ENCODE measurements around the gene FOXC2.
A peak's percentile ranks its signal among the peaks of the same experiment; 100 is the strongest.

FOXC2 gene

GRCh38 chr16:86577314-86577971 lies 10.8 kb downstream of the FOXC2 start:
- peak overlapping the region; percentile 73 for H3K4me3 ChIP-seq (ENCODE audit: low read depth, low read length)
- ChIA-PET POLR2A (interaction anchor here (1.0 to 4.2 kb wide), 9 partner anchors 10 to 277 kb away, joined by 3 to 28 read pairs (median 5); no protein-coding TSS in a partner anchor), CTCF (interaction anchor here (0.8 to 1.9 kb wide), 4 partner anchors 164 to 485 kb away, joined by 3 to 8 read pairs (median 4); no protein-coding TSS in a partner anchor)
- TF ChIP-seq, protein P1, sequence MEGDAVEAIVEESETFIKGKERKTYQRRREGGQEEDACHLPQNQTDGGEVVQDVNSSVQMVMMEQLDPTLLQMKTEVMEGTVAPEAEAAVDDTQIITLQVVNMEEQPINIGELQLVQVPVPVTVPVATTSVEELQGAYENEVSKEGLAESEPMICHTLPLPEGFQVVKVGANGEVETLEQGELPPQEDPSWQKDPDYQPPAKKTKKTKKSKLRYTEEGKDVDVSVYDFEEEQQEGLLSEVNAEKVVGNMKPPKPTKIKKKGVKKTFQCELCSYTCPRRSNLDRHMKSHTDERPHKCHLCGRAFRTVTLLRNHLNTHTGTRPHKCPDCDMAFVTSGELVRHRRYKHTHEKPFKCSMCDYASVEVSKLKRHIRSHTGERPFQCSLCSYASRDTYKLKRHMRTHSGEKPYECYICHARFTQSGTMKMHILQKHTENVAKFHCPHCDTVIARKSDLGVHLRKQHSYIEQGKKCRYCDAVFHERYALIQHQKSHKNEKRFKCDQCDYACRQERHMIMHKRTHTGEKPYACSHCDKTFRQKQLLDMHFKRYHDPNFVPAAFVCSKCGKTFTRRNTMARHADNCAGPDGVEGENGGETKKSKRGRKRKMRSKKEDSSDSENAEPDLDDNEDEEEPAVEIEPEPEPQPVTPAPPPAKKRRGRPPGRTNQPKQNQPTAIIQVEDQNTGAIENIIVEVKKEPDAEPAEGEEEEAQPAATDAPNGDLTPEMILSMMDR (IDR thresholded peaks at IDR 0.05; ENCODE audit: insufficient read depth, low read length, missing control alignments), result no peak
- no peak for DNase-seq (ENCODE audit: low read depth, low spot score)

DNA sequence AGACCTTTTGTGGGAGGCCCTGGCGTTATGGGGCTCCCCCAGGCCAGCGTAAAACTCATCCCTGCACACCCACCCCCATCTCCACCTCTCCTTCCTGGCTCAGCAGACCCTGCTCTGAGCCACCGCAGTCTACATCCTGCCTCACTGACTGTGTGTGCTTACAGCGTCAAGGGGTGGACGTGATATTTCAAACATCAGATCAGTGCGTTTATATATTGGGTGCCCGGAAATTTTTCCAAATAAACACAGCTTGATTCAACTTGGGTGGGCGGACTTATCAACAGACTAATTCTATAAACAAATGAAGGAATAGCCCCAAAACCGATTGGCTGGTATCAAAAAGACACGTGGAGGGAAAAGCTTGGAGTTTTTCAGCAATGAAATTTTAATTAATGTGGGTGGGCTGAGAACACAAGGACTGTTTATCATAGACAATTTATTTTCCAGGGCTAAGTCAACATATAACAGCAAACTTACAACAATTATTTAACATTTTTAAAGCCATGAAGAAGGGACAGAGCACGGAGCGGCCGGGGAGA lies 11.5 kb downstream of the FOXC2 start, which contains the start of gene FOXL1:
Gene FOXL1 (plus strand): TSS at position 489 of the 539 bp plus-strand sequence. CDS start 175 bp downstream, outside the sequence.
- peak within 1 kb of the TSS; percentile 73 for H3K4me3 ChIP-seq (ENCODE audit: low read depth, low read length)

GRCh38 chr16:86578611-86579267 lies 12.1 kb downstream of the FOXC2 start:
- ChIA-PET CTCF (interaction anchor here (0.8 to 2.6 kb wide), 6 partner anchors 8 to 484 kb away, joined by 3 to 13 read pairs (median 6); no protein-coding TSS in a partner anchor), POLR2A (interaction anchor here (0.6 to 4.2 kb wide), 9 partner anchors 12 to 373 kb away, joined by 3 to 28 read pairs (median 4); no protein-coding TSS in a partner anchor)
- DNase-seq (ENCODE audit: low read depth, low spot score), result no peak
- peak overlapping the region; percentile 55 for H3K4me3 ChIP-seq (ENCODE audit: low read depth, low read length)
- TF ChIP-seq, protein P1 (IDR thresholded peaks at IDR 0.05; ENCODE audit: insufficient read depth, low read length, missing control alignments), result no peak

More for the DNA sequence above, 11.5 kb downstream of the FOXC2 start, which contains the start of gene FOXL1:
- CTCF ChIA-PET, result interaction anchor here (1.0 to 1.9 kb wide), 4 partner anchors 14 to 485 kb away, joined by 3 to 8 read pairs (median 4); no protein-coding TSS in a partner anchor
- TF ChIP-seq, protein P1 (IDR thresholded peaks at IDR 0.05; ENCODE audit: insufficient read depth, low read length, missing control alignments), result no peak
- no peak for DNase-seq (ENCODE audit: low read depth, low spot score)
- POLR2A ChIA-PET, result interaction anchor here (0.6 to 4.2 kb wide), 12 partner anchors 11 to 374 kb away, joined by 3 to 28 read pairs (median 4); no protein-coding TSS in a partner anchor

DNA sequence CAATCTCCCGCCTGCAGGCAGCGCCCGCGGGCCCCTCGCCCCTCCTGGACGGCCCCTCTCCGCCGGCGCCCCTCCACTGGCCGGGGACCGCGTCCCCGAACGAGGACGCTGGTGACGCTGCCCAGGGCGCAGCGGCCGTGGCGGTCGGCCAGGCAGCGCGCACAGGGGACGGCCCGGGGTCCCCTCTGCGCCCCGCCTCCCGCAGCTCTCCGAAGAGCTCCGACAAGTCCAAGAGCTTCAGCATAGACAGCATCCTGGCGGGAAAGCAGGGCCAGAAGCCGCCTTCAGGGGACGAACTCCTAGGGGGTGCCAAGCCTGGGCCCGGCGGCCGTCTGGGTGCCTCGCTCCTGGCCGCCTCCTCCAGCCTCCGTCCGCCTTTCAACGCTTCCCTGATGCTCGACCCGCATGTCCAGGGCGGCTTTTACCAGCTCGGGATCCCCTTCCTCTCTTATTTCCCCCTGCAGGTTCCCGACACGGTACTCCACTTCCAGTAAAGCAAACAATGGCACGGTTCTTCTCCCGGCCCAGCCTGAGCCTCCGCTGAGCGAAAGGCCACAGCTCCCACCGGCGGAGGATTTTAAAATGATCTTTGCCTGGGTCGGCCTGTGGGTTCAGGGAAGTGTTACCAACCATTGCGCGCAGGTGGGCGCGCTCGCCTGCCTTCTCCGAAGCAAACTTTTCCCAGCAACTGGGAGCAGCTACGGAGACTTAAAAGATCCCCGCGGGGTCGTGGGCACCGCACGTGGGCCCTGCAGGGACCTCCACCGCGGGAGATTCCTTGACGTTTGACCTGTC lies 12.8 kb downstream of the FOXC2 start:
- TF ChIP-seq, protein P1 (IDR thresholded peaks at IDR 0.05; ENCODE audit: insufficient read depth, low read length, missing control alignments), result no peak
- peak overlapping the region; percentile 55 for H3K4me3 ChIP-seq (ENCODE audit: low read depth, low read length)
- ChIA-PET CTCF (interaction anchor here (0.7 to 2.6 kb wide), 8 partner anchors 9 to 483 kb away, joined by 3 to 13 read pairs (median 4); no protein-coding TSS in a partner anchor), POLR2A (interaction anchor here (1.2 to 2.5 kb wide), 3 partner anchors 9 to 373 kb away, joined by 3 to 15 read pairs (median 3); no protein-coding TSS in a partner anchor)
- DNase-seq (ENCODE audit: low read depth, low spot score), result no peak

DNA sequence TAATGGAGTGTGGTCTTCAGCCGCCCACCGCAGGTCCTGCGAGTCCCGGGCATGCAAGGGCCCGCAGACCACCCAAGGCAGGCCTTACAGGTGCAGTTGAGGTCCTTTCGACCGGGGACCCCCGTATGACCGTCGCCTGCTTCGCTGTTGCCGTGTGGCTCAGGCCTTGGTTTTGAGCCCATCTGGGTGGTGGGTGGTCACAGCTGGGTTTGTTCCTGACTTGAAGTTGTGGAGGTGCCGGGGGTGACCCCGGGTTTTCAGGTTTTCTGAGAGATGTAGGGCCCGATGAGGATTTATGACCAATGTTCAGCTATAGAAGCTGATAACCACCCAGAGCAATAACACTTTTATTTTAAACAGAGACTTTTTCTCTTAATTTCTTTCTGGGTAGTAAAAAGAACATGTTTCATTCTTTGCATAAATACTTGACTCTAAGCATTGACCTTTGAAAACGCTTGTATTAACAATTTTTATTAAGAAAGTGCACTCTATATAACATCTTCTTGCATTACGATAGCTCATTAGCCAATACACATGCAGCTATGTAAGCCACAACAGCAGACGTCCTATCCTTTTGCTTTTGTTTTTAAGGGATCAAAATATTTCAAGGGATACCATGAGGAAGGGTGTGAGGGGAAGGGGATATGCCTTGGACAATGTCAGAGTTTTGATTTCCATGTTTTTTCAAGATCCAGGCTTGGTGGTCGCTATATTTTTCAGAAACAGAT lies 13.6 kb downstream of the FOXC2 start:
- H3K4me3 ChIP-seq (ENCODE audit: low read depth, low read length), result peak overlapping the region; percentile 55
- TF ChIP-seq, protein P1 (IDR thresholded peaks at IDR 0.05; ENCODE audit: insufficient read depth, low read length, missing control alignments), result no peak
- ChIA-PET POLR2A (interaction anchor here (0.6 to 1.2 kb wide), 3 partner anchors 9 to 257 kb away, joined by 3 read pairs; no protein-coding TSS in a partner anchor), CTCF (interaction anchor here (1.2 to 2.6 kb wide), 7 partner anchors 9 to 482 kb away, joined by 3 to 13 read pairs (median 4); no protein-coding TSS in a partner anchor)
- no peak for DNase-seq (ENCODE audit: low read depth, low spot score)

All from AG04449 (cell line).